K562 (cell line): ENCODE measurements around the gene CCDC116. TPM values are rescaled to one million over a fixed set of nuclear protein-coding genes. Genes with fewer than 3 reads are reported as not detected.

Experiments used
- ADNP ChIP-seq: fragments of 200-800 bp; sonication (Bioruptor generic); IDR thresholded peaks from 2 replicates; pipeline ENCODE4 v1.6.1; 2016; ENCODE audit warnings: missing genetic modification characterization, missing compliant biosample characterization
- CCAR2 ChIP-seq: fragments of 200-400 bp; formaldehyde crosslinking; IDR thresholded peaks from 2 replicates; pipeline ENCODE4 v1.6.1; 2017; ENCODE audit warnings: mild to moderate bottlenecking, low read depth, low read length
- CEBPG ChIP-seq, 3 experiments: fragments of 200-800 bp in 1 of 3; sonication (Bioruptor generic) in 1 of 3; sonication (generic) in 1 of 3; formaldehyde crosslinking in 1 of 3; IDR thresholded peaks in 2 of 3; conservative IDR thresholded peaks in 1 of 3; 2 replicates each; pipeline versions ENCODE4 v1.6.1 to v1.8.0; 2016 to 2022; ENCODE audit warnings: missing compliant biosample characterization in 2 of 3, missing genetic modification characterization in 2 of 3, mild to moderate bottlenecking in 1 of 3, missing genetic modification reagents in 1 of 3
- DNMT1 ChIP-seq: fragments of 450-650 bp; IDR thresholded peaks from 2 replicates; pipeline ENCODE4 v1.6.1; 2016; ENCODE audit warnings: antibody characterized with exemption, mild to moderate bottlenecking
- E2F3 ChIP-seq: fragments of 250-450 bp; sonication (Bioruptor Pico); IDR thresholded peaks from 2 replicates; pipeline ENCODE4 v1.4.0; 2020; ENCODE audit warnings: mild to moderate bottlenecking
- FOSL1 ChIP-seq: fragments of 200-800 bp; sonication (Bioruptor generic); conservative IDR thresholded peaks from 2 replicates; pipeline ENCODE4 v1.6.1; 2016; ENCODE audit warnings: missing genetic modification characterization, missing compliant biosample characterization
- FOXP1 ChIP-seq: sonication (generic); formaldehyde crosslinking; IDR thresholded peaks from 2 replicates; pipeline ENCODE4 v1.8.0; 2022; ENCODE audit warnings: mild to moderate bottlenecking, missing genetic modification reagents
- GATAD2A ChIP-seq: fragments of 450-650 bp; IDR thresholded peaks from 2 replicates; pipeline ENCODE4 v1.6.1; 2017
- JUNB ChIP-seq: fragments of 450-650 bp; formaldehyde crosslinking; conservative IDR thresholded peaks from 2 replicates; pipeline ENCODE4 v1.4.0; 2020; ENCODE audit warnings: mild to moderate bottlenecking
- KAT2B ChIP-seq: IDR thresholded peaks from one replicate; pipeline ENCODE4 v1.6.1; 2012; ENCODE audit warnings: low read depth, mild to moderate bottlenecking, control low read depth, inconsistent platforms, low read length, moderate library complexity
- KAT7 ChIP-seq: sonication (generic); formaldehyde crosslinking; IDR thresholded peaks from 2 replicates; pipeline ENCODE4 v1.8.0; 2022; ENCODE audit warnings: missing genetic modification reagents, mild to moderate bottlenecking, borderline replicate concordance
- MYNN ChIP-seq, 2 experiments: sonication (generic); formaldehyde crosslinking in 1 of 2; IDR thresholded peaks; 2 replicates each; pipeline versions ENCODE4 v1.5.0 to v1.6.1; 2016 to 2020; ENCODE audit warnings: antibody characterized with exemption in 1 of 2, missing genetic modification reagents in 1 of 2
- NFATC3 ChIP-seq: fragments of 450-650 bp; IDR thresholded peaks from 2 replicates; pipeline ENCODE4 v1.6.1; 2017; ENCODE audit warnings: mild to moderate bottlenecking
- PHF20 ChIP-seq: fragments of 450-650 bp; IDR thresholded peaks from 2 replicates; pipeline ENCODE4 v1.6.1; 2018; ENCODE audit not compliant: partially characterized antibody
- RBM14 ChIP-seq: fragments of 200-400 bp; formaldehyde crosslinking; IDR thresholded peaks from 2 replicates; pipeline ENCODE4 v1.6.1; 2018; ENCODE audit warnings: low read depth, mild to moderate bottlenecking, low read length, moderate library complexity, borderline replicate concordance; ENCODE audit not compliant: insufficient read depth
- RBM39 ChIP-seq: fragments of 200-400 bp; formaldehyde crosslinking; optimal IDR thresholded peaks from 2 replicates; pipeline ENCODE3; 2018; ENCODE audit warnings: low read depth, low read length
- STAG1 ChIP-seq: sonication (generic); formaldehyde crosslinking; IDR thresholded peaks from 2 replicates; pipeline ENCODE4 v1.5.0; 2020; ENCODE audit warnings: missing genetic modification reagents, borderline replicate concordance
- TAF7 ChIP-seq: fragments of 450-650 bp; IDR thresholded peaks from 2 replicates; pipeline ENCODE4 v1.6.1; 2016; ENCODE audit warnings: missing genetic modification characterization, missing compliant biosample characterization
- TBL1XR1 ChIP-seq, 2 experiments: IDR thresholded peaks; 2 replicates each; pipeline ENCODE4 v1.6.1; 2012; ENCODE audit warnings: improper control_type of control experiment in 2 of 2, low read length in 2 of 2, mild to moderate bottlenecking in 1 of 2
- TEAD2 ChIP-seq: fragments of 450-650 bp; IDR thresholded peaks from 2 replicates; pipeline ENCODE4 v1.6.1; 2016; ENCODE audit warnings: missing genetic modification characterization, control low read depth, missing compliant biosample characterization
- TOE1 ChIP-seq, 2 experiments: fragments of 450-650 bp in 1 of 2; sonication (generic) in 1 of 2; formaldehyde crosslinking in 1 of 2; IDR thresholded peaks; 2 replicates each; pipeline versions ENCODE4 v1.7.1 to v1.8.0; 2016 to 2022; ENCODE audit warnings: borderline replicate concordance in 2 of 2, mild to moderate bottlenecking in 2 of 2, antibody characterized with exemption in 1 of 2, inconsistent platforms in 1 of 2, low read depth in 1 of 2, missing genetic modification reagents in 1 of 2, moderate library complexity in 1 of 2
- USF1 ChIP-seq: sonication (generic); formaldehyde crosslinking; IDR thresholded peaks from 2 replicates; pipeline ENCODE4 v1.9.0; 2022; ENCODE audit warnings: mild to moderate bottlenecking, missing genetic modification reagents
- ZNF740 ChIP-seq, 3 experiments: fragments of 200-800 bp in 1 of 3; sonication (Bioruptor generic) in 1 of 3; sonication (generic) in 1 of 3; formaldehyde crosslinking in 1 of 3; IDR thresholded peaks; 2 replicates each; pipeline versions ENCODE4 v1.6.1 to v1.8.0; 2016 to 2022; ENCODE audit warnings: mild to moderate bottlenecking in 2 of 3, missing compliant biosample characterization in 2 of 3, missing genetic modification characterization in 2 of 3, missing genetic modification reagents in 1 of 3
- polyA plus RNA-seq, 8 experiments: library from polyadenylated mRNA; depleted of rRNA in 4 of 8; stranded (reverse) in 5 of 8; unstranded in 3 of 8; fragments of >200 nt; fragmentation: Nextera tagmentation in 2 of 8; fragmentation: Illumina TruSeq in 1 of 8; extraction: Ambion mirVana in 2 of 8; extraction: Trizol in 1 of 8; gene quantifications; 2 replicates each; pipeline versions ENCODE4 v1.2.1 to v1.2.3, GENCODE V29; 2011 to 2014; ENCODE audit warnings: inconsistent platforms in 1 of 8, missing spikeins in 1 of 8
- total RNA-seq, 7 experiments: library from RNA; depleted of rRNA in 6 of 7; stranded (reverse); fragments of >200 nt in 6 of 7; fragmentation: Illumina TruSeq in 2 of 7; extraction: Trizol in 2 of 7; gene quantifications; 2 replicates each; pipeline versions ENCODE4 v1.2.1 to v1.2.3, GENCODE V29; 2011 to 2021; ENCODE audit warnings: low replicate concordance in 1 of 7

The CCDC116 gene
- total and polyA plus RNA-seq, 9 of the 15 experiments (the other 6 are each of a cell fraction or from before 2014, with no cell fraction given): 1.6 to 11.3 (median 4.7) TPM

- TF ChIP-seq RBM14 (no peak), ZNF740 (CRISPR knock-in tag; IDR thresholded peaks at IDR 0.05) (peak; percentile 50; the same call in 1 of the 2 replicates), ZNF740 (tag; IDR thresholded peaks at IDR 0.05) (no peak), JUNB (no peak), FOSL1 (no peak), TAF7 (tag) (no peak; the same call in 1 of the 2 replicates), KAT7 (CRISPR knock-in tag) (peak; percentile 70; the same call in 1 of the 2 replicates), E2F3 (CRISPR knock-in tag) (no peak), RBM39 (no peak), CEBPG (CRISPR knock-in tag; IDR thresholded peaks at IDR 0.05) (no peak), CEBPG (tag; conservative IDR thresholded peaks at IDR 0.05 in 1 of 2, IDR thresholded peaks at IDR 0.05 in 1 of 2) (no peak), FOXP1 (no peak), STAG1 (CRISPR knock-in tag) (peak; percentile 12), TOE1 (IDR thresholded peaks at IDR 0.05; ENCODE audit: borderline replicate concordance) (no peak), TOE1 (CRISPR knock-in tag; IDR thresholded peaks at IDR 0.05; ENCODE audit: borderline replicate concordance, low read depth) (no peak), GATAD2A (no peak), DNMT1 (no peak), USF1 (CRISPR knock-in tag) (peak; percentile 38), ADNP (tag) (no peak), PHF20 (no peak), TEAD2 (no peak), NFATC3 (no peak), MYNN (IDR thresholded peaks at IDR 0.05) (no peak), MYNN (CRISPR knock-in tag; IDR thresholded peaks at IDR 0.05) (no peak), KAT2B (no peak), TBL1XR1 (IDR thresholded peaks at IDR 0.05; ENCODE audit: low read length in 2 of 2) (no peak), CCAR2 (0 out of 2 replicates have a peak, but pooled peaks have one; percentile 75)
Measured at GRCh38 chr22:21599053-21599893, 33.3 kb upstream of the CCDC116 start (continued).
